Sigmoid colon (tissue), 7 donors: Measurements from ENCODE around the gene CBFA2T3. TPM values are rescaled to one million over a fixed set of nuclear protein-coding genes. Genes with fewer than 3 reads are reported as not detected.

Experiments
- DNase-seq: peaks from one replicate; pipeline ENCODE4 v3.0.0-alpha.2; 2019
- H3K27ac ChIP-seq, 4 donors: fragments of 200-600 bp; sonication (generic); one replicate each; pipeline ENCODE4 v1.5.1; 2016 to 2019; ENCODE audit warnings: mild to moderate bottlenecking in 1 of 4
- H3K27me3 ChIP-seq, 3 donors: fragments of 200-600 bp; sonication (generic); one replicate each; pipeline ENCODE4 v1.5.1; 2019; ENCODE audit warnings: mild to moderate bottlenecking in 1 of 3
- H3K36me3 ChIP-seq, 4 donors: fragments of 200-600 bp; sonication (generic); one replicate each; pipeline ENCODE4 v1.5.1; 2016 to 2019
- H3K4me1 ChIP-seq, 4 donors: fragments of 200-600 bp; sonication (generic); one replicate each; pipeline ENCODE4 v1.5.1; 2017 to 2019
- H3K4me3 ChIP-seq, 4 donors: fragments of 200-600 bp; sonication (generic); one replicate each; pipeline ENCODE4 v1.5.1; 2017 to 2019; ENCODE audit warnings: mild to moderate bottlenecking in 2 of 4, moderate library complexity in 1 of 4
- H3K9me3 ChIP-seq, 4 donors: fragments of 200-600 bp in 3 of 4; sonication (generic) in 3 of 4; one replicate each; pipeline versions ENCODE4 v1.5.1 to v1.6.1; 2013 to 2019
- CTCF ChIP-seq, 4 experiments: fragments of 450-650 bp in 3 of 4; fragments of 200-600 bp in 1 of 4; IDR thresholded peaks; one replicate each; pipeline ENCODE4 v1.5.1; 2016 to 2019; ENCODE audit warnings: antibody characterized with exemption in 4 of 4, mild to moderate bottlenecking in 3 of 4, moderate library complexity in 2 of 4
- EP300 ChIP-seq, 4 donors: sonication (generic); formaldehyde crosslinking; IDR thresholded peaks; one replicate each; pipeline ENCODE4 v1.6.1; 2017; ENCODE audit warnings: antibody characterized with exemption in 4 of 4
- POLR2A ChIP-seq, 2 donors: fragments of 450-650 bp; IDR thresholded peaks; one replicate each; pipeline ENCODE4 v1.6.1; 2016; ENCODE audit warnings: antibody characterized with exemption in 2 of 2, mild to moderate bottlenecking in 2 of 2, moderate library complexity in 2 of 2
- POLR2AphosphoS5 ChIP-seq, 4 donors: sonication (generic); formaldehyde crosslinking; IDR thresholded peaks; one replicate each; pipeline ENCODE4 v1.6.1; 2017; ENCODE audit warnings: antibody characterized with exemption in 4 of 4
- WGBS, 2 donors: extraction: QIAGEN DNeasy Blood & Tissue Kit; methylation state at CpG; one replicate each; pipeline ENCODE4 v1.1.7; 2013; 5-methylcytosine and 5-hydroxymethylcytosine counted together
- intact Hi-C: fragments of 100-400 bp; cut with DNase I; formaldehyde crosslinking; loops from one replicate; pipeline ENCODE4 v1.15.1; 2023
- polyA plus RNA-seq, 3 donors: library from polyadenylated mRNA; stranded (reverse); fragments of 200-250 nt; gene quantifications; one replicate each; pipeline ENCODE4 v1.2.3, GENCODE V29; 2013
- total RNA-seq, 4 donors: library from RNA; depleted of rRNA; stranded (reverse); fragments of >200 nt; gene quantifications; one replicate each; pipeline ENCODE4 v1.1.0, GENCODE V29; 2016
- donor health status: healthy with polysubstance abuse.
- donor health status: Bipolar disorder and iron deficiency.
- donor health status: healthy.

CBFA2T3 gene
- total and polyA plus RNA-seq, 7 donors, result 0.95 to 26.8 (median 4.3) TPM

- WGBS, 2 donors, result 78 to 92% methylated on average over 33 of the region's 33 CpGs
- Histone ChIP-seq H3K36me3 (no peaks in the 10 kb centered on the region), H3K4me3 (no peak overlapping the region), H3K27me3 (peaks cover 4 to 31% (median 21%) of the 10 kb centered on the region in 3 donors), H3K27ac (no peak overlapping the region), H3K4me1 (peaks cover 0 to 9% (median 0%) of the 10 kb centered on the region in 4 donors), H3K9me3 (no peaks in the 10 kb centered on the region)
- no peak for DNase-seq
- intact Hi-C loops, result no loop called here
- TF ChIP-seq EP300 (IDR thresholded peaks at IDR 0.05) (no peak), POLR2A (IDR thresholded peaks at IDR 0.05) (no peak)
Observed at GRCh38 chr16:88876942-88877526, 100.0 kb downstream of the CBFA2T3 start.

GRCh38 chr16:88875703-88876234 is 101.2 kb downstream of the CBFA2T3 start:
- Histone ChIP-seq H3K36me3 (no peaks in the 10 kb centered on the region), H3K4me1 (peaks cover 0 to 2% (median 0%) of the 10 kb centered on the region in 4 donors), H3K27me3 (peaks cover 0 to 31% (median 16%) of the 10 kb centered on the region in 3 donors), H3K9me3 (no peaks in the 10 kb centered on the region), H3K4me3 (no peak overlapping the region), H3K27ac (no peak overlapping the region)
- DNase-seq, result no peak
- intact Hi-C loops, result no loop called here
- TF ChIP-seq CTCF (IDR thresholded peaks at IDR 0.05) (no peak), POLR2AphosphoS5 (IDR thresholded peaks at IDR 0.05) (no peak), EP300 (IDR thresholded peaks at IDR 0.05) (no peak), POLR2A (IDR thresholded peaks at IDR 0.05) (no peak)
- 92 to 96% methylated on average over 22 of the region's 22 CpGs for WGBS, 2 donors

GRCh38 chr16:88874938-88875599 is 101.9 kb downstream of the CBFA2T3 start:
- Histone ChIP-seq H3K4me1 (no peaks in the 10 kb centered on the region), H3K27ac (no peak overlapping the region), H3K36me3 (no peaks in the 10 kb centered on the region), H3K4me3 (no peak overlapping the region), H3K9me3 (no peaks in the 10 kb centered on the region), H3K27me3 (peaks cover 0 to 31% (median 9%) of the 10 kb centered on the region in 3 donors)
- 86 to 91% methylated on average over 34 of the region's 34 CpGs for WGBS, 2 donors
- no peak for DNase-seq
- intact Hi-C loops, result no loop called here
- TF ChIP-seq POLR2A (IDR thresholded peaks at IDR 0.05) (no peak), POLR2AphosphoS5 (IDR thresholded peaks at IDR 0.05) (no peak), CTCF (IDR thresholded peaks at IDR 0.05) (no peak), EP300 (IDR thresholded peaks at IDR 0.05) (no peak)

- intact Hi-C loops, result no loop called here
- Histone ChIP-seq H3K9me3 (no peaks in the 10 kb centered on the region), H3K36me3 (no peaks in the 10 kb centered on the region), H3K4me3 (no peak overlapping the region), H3K27me3 (peaks cover 0 to 36% (median 7%) of the 10 kb centered on the region in 3 donors), H3K4me1 (no peaks in the 10 kb centered on the region), H3K27ac (no peak overlapping the region)
- DNase-seq, result no peak
- WGBS, 2 donors, result 65 to 73% methylated on average over 25 of the region's 25 CpGs
- TF ChIP-seq POLR2AphosphoS5 (IDR thresholded peaks at IDR 0.05), result no peak
- no peak for TF ChIP-seq CTCF (IDR thresholded peaks at IDR 0.05)
- no peak for TF ChIP-seq EP300 (IDR thresholded peaks at IDR 0.05)
- TF ChIP-seq POLR2A (IDR thresholded peaks at IDR 0.05), result no peak
Observed at GRCh38 chr16:88872650-88873331, 104.2 kb downstream of the CBFA2T3 start.
